ENCODE results near the gene POLDIP3. TPM values are rescaled to one million over a fixed set of nuclear protein-coding genes. Genes with fewer than 3 reads are reported as not detected.

POLDIP3 gene
- total RNA-seq, 2 donors from 2014 or later, result 81.9 to 102 TPM

DNA sequence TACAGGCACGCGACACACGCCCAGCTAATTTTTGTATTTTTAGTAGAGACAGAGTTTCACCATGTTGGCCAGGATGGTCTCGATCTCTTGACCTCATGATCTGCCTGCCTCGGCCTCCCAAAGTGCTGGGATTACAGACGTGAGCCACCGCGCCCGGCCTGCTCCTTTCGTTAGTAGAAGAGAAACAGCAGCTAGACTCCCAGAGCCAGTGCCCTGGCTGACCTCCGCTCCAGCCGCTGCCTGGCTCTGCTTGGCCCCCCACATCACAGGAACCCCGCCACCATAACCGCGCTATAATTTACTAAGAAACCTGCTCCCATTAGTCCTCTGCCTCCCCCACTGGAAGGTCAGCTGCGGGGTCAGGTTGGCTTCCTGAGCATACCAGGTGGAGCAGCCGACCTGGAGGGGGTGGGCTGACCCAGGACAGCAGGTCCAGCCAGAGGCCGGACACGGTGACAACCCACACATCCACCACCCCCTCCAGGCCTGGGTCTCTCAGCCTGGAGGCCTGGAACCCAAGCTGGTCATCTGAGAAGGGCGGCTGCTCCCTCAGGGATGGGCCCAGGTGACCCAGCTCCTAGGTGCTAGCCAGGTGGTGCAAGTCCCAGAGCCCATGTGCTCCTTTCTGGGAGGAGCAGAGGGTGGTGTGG lies 7.5 kb upstream of the POLDIP3 start:
- H3K27me3 Mint-ChIP-seq (ENCODE audit: insufficient read depth), result no peaks in the 10 kb centered on the region
- 91 to 94% methylated on average over 9 to 19 of the region's 20 CpGs for WGBS, 2 experiments (ENCODE audit: insufficient coverage in 1 of 2, insufficient read length in 1 of 2)
- TF ChIP-seq, protein P1, sequence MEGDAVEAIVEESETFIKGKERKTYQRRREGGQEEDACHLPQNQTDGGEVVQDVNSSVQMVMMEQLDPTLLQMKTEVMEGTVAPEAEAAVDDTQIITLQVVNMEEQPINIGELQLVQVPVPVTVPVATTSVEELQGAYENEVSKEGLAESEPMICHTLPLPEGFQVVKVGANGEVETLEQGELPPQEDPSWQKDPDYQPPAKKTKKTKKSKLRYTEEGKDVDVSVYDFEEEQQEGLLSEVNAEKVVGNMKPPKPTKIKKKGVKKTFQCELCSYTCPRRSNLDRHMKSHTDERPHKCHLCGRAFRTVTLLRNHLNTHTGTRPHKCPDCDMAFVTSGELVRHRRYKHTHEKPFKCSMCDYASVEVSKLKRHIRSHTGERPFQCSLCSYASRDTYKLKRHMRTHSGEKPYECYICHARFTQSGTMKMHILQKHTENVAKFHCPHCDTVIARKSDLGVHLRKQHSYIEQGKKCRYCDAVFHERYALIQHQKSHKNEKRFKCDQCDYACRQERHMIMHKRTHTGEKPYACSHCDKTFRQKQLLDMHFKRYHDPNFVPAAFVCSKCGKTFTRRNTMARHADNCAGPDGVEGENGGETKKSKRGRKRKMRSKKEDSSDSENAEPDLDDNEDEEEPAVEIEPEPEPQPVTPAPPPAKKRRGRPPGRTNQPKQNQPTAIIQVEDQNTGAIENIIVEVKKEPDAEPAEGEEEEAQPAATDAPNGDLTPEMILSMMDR (conservative IDR thresholded peaks at IDR 0.05), result no peak
- H3K4me3 Mint-ChIP-seq, result no peak overlapping the region
- peaks cover 19% of the 10 kb centered on the region for H3K36me3 ChIP-seq (ENCODE audit: control insufficient read depth, insufficient read depth, low read length)
- no peaks in the 10 kb centered on the region for H3K9me3 ChIP-seq (ENCODE audit: control insufficient read depth, low read length)
- no peak for DNase-seq
- no peaks in the 10 kb centered on the region for H3K4me1 ChIP-seq (ENCODE audit: control insufficient read depth, insufficient read depth, low read length)
- H3K4me3 ChIP-seq (ENCODE audit: low read length), result no peak overlapping the region
- no peak overlapping the region for H3K27ac ChIP-seq (ENCODE audit: low read depth, low read length)
- H3K27ac Mint-ChIP-seq, result no peak overlapping the region
- H3K27me3 ChIP-seq (ENCODE audit: control insufficient read depth, insufficient read depth, low read length, poor library complexity, severe bottlenecking), result no peaks in the 10 kb centered on the region
- peaks cover 8% of the 10 kb centered on the region for H3K4me1 Mint-ChIP-seq
- H3K9me3 Mint-ChIP-seq, result no peaks in the 10 kb centered on the region
- peaks cover 20% of the 10 kb centered on the region for H3K36me3 Mint-ChIP-seq (ENCODE audit: low read depth)
- H3K9ac ChIP-seq (ENCODE audit: extremely low read depth, low read length, poor library complexity, severe bottlenecking), result no peak overlapping the region

DNA sequence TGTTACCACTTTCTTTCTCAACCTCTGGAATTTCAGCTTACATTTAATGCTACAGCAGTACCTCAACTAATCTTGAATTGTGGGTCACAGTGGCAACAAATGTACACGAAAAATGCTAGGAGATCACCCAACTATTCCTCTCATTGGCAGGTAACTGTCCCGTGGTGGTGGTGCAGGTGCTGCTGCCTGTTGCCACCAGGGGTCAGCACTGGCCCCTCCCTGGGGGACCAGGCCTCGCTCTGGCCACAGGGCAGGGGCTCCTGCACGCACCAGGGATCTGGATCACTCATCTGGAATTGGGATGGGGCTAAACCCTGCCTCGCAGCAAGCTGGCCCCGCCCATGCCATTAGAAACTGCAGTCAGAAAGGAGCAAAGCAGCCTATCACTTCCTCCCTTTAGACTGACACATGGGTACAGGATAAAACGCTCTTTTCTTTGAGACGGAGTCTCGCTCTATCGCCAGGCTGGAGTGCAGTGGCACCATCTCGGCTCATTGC lies 6.9 kb upstream of the POLDIP3 start:
- no peaks in the 10 kb centered on the region for H3K27me3 Mint-ChIP-seq (ENCODE audit: insufficient read depth)
- Histone ChIP-seq H3K9me3 (ENCODE audit: control insufficient read depth, low read length) (no peaks in the 10 kb centered on the region), H3K4me3 (ENCODE audit: low read length) (no peak overlapping the region), H3K4me1 (ENCODE audit: control insufficient read depth, insufficient read depth, low read length) (no peaks in the 10 kb centered on the region), H3K27ac (ENCODE audit: low read depth, low read length) (no peak overlapping the region), H3K36me3 (ENCODE audit: control insufficient read depth, insufficient read depth, low read length) (peaks cover 12% of the 10 kb centered on the region), H3K9ac (ENCODE audit: extremely low read depth, low read length, poor library complexity, severe bottlenecking) (no peak overlapping the region), H3K27me3 (ENCODE audit: control insufficient read depth, insufficient read depth, low read length, poor library complexity, severe bottlenecking) (no peaks in the 10 kb centered on the region)
- H3K4me1 Mint-ChIP-seq, result peaks cover 8% of the 10 kb centered on the region
- 63 to 64% methylated on average over 10 to 11 of the region's 11 CpGs for WGBS, 2 experiments (ENCODE audit: insufficient coverage in 1 of 2, insufficient read length in 1 of 2)
- TF ChIP-seq, protein P1 (conservative IDR thresholded peaks at IDR 0.05), result peak; percentile 98
- peak; percentile 96 for DNase-seq
- peaks cover 16% of the 10 kb centered on the region for H3K36me3 Mint-ChIP-seq (ENCODE audit: low read depth)
- no peaks in the 10 kb centered on the region for H3K9me3 Mint-ChIP-seq
- H3K4me3 Mint-ChIP-seq, result no peak overlapping the region
- H3K27ac Mint-ChIP-seq, result no peak overlapping the region

DNA sequence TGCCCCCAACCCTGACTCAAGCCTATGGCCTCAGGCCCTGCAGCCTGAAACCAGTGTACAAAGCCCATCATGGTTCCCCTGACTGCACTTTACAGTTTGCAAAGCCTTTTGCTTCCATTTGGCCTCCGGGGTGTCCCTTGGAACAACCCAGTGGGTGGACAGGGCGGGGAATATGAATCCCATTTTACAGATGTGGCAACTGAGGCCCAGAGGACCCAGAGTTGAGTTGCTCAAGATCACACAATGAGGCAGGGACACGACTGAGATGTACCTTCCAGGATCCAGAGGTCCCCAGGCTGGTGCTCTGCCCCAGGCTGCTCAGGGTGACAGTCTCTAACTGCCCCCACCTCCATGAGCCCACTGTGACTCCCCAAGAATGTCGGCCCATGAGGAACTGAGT lies 5.4 kb upstream of the POLDIP3 start:
- Histone ChIP-seq H3K4me3 (ENCODE audit: low read length) (no peak overlapping the region), H3K4me1 (ENCODE audit: control insufficient read depth, insufficient read depth, low read length) (no peaks in the 10 kb centered on the region), H3K27me3 (ENCODE audit: control insufficient read depth, insufficient read depth, low read length, poor library complexity, severe bottlenecking) (no peaks in the 10 kb centered on the region), H3K9me3 (ENCODE audit: control insufficient read depth, low read length) (no peaks in the 10 kb centered on the region), H3K9ac (ENCODE audit: extremely low read depth, low read length, poor library complexity, severe bottlenecking) (no peak overlapping the region), H3K36me3 (ENCODE audit: control insufficient read depth, insufficient read depth, low read length) (peaks cover 8% of the 10 kb centered on the region), H3K27ac (ENCODE audit: low read depth, low read length) (no peak overlapping the region)
- Mint-ChIP-seq H3K27ac (no peak overlapping the region), H3K9me3 (no peaks in the 10 kb centered on the region), H3K4me3 (no peak overlapping the region), H3K4me1 (peaks cover 10% of the 10 kb centered on the region), H3K27me3 (ENCODE audit: insufficient read depth) (no peaks in the 10 kb centered on the region), H3K36me3 (ENCODE audit: low read depth) (peaks cover 8% of the 10 kb centered on the region)
- TF ChIP-seq, protein P1 (conservative IDR thresholded peaks at IDR 0.05), result no peak
- DNase-seq, result no peak
- WGBS, 2 experiments (ENCODE audit: insufficient coverage in 1 of 2, insufficient read length in 1 of 2), result 91 to 94% methylated on average over 3 to 4 of the region's 4 CpGs
